ENCODE measurements around the gene PTPRK. TPM values are rescaled to one million over a fixed set of nuclear protein-coding genes. Genes with fewer than 3 reads are reported as not detected.

The PTPRK gene
- total and polyA plus RNA-seq, 5 donors: 9.6 to 45.7 (median 42.7) TPM

DNA sequence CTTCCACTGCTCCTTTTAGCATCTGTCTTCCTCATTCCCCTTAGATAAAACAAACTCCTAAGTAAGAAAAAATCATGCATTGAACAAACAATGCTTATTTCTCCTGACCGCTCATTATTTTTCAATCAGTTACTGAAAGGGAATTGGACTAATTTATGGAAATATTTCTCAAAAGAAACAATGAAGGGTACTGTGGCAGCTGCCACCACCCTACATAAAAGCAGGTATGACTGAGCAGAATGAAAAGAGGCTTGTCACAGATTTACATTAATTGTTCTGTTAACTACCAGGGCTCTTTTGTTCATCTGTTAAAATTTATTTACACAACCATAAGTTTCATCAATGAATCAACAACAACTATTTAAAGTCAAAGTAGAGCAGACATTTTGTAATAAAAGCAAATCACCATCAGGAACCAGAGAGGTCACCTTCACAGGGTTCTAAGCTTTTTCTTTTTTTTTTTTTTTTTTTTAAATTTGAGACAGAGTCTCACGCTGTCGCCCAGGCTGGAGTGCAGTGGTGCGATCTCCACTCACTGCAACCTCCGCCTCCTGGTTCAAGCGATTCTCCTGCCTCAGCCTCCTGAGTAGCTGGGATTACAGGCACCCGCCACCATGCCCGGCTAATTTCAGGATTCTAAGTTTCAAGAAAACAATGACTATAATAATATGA lies 204.0 kb downstream of the PTPRK start:
- intact Hi-C loops (cut with DNase I): no loop called here
- DNase-seq: no peak
- no peak overlapping the region for H3K4me3 ChIP-seq (ENCODE audit: low read length)
- 96% methylated on average over 8 of the region's 8 CpGs for WGBS
- no peaks in the 10 kb centered on the region for H3K27me3 ChIP-seq (ENCODE audit: control insufficient read depth, insufficient read depth)
- peaks cover 3% of the 10 kb centered on the region for H3K4me1 ChIP-seq (ENCODE audit: control insufficient read depth, insufficient read depth, low read length)
- no peak overlapping the region for H3K27ac ChIP-seq (ENCODE audit: low read length)
- H3K9me3 ChIP-seq (ENCODE audit: control insufficient read depth, low read length): no peaks in the 10 kb centered on the region
- ATAC-seq: no peak

DNA sequence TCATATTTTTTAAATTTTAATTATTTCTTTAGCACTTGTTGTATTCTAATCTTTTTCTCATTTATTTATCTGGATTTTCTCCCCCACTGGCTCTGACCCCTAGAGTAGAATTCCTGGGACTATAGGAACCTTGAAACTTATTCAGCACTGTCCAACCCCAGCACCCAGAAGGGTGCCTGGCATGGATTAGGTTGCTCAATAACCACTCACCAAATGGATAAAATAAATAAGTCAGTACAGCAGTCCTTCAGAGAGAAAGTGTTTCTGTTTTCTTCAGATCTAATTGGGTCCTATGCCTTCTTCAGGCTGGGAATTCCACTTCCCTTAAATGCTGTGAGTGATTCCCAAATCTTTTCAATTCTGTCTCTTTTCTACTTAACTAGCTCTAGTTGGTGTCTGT lies 206.2 kb downstream of the PTPRK start:
- ATAC-seq (no peak), DNase-seq (no peak)
- intact Hi-C loops (cut with DNase I): no loop called here
- no peak overlapping the region for H3K27ac ChIP-seq (ENCODE audit: low read length)
- no peaks in the 10 kb centered on the region for H3K27me3 ChIP-seq (ENCODE audit: control insufficient read depth, insufficient read depth)
- H3K4me1 ChIP-seq (ENCODE audit: control insufficient read depth, insufficient read depth, low read length): peaks cover 3% of the 10 kb centered on the region
- no peak overlapping the region for H3K4me3 ChIP-seq (ENCODE audit: low read length)
- H3K9me3 ChIP-seq (ENCODE audit: control insufficient read depth, low read length): no peaks in the 10 kb centered on the region

DNA sequence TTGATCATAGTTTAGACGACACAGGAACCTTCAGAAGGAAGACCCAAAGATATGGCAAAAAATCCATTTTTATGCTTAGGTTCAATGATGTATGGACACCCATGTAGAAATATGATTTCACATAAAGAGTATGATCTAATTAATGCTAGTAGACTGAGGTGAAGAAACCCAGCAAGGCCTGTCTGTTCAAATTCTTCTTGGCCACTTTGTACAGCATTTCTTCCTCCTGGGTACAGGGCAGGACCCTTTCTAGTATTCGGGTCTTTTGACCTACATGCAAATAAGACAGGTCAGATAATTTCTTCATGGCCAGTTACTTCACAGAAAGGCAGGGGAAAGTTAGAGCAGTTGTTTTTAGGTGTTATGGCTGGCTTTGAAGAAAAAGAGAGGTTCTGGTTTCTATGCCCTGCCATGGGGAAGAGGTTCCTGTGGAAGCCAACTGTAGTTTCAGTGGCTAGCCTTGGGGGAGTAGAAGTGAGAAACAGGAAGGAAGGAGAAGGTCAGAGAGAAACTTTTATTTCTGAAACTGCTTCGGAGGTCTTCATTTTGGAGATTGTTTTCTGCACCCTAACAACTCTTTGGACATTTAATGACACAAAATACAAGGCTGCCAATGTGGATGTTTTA lies 208.3 kb downstream of the PTPRK start:
- ATAC-seq (no peak), DNase-seq (no peak)
- peaks cover 3% of the 10 kb centered on the region for H3K4me1 ChIP-seq (ENCODE audit: control insufficient read depth, insufficient read depth, low read length)
- no peaks in the 10 kb centered on the region for H3K9me3 ChIP-seq (ENCODE audit: control insufficient read depth, low read length)
- H3K27ac ChIP-seq (ENCODE audit: low read length): no peak overlapping the region
- intact Hi-C loops (cut with DNase I): no loop called here
- 78% methylated on average over 3 of the region's 3 CpGs for WGBS
- H3K4me3 ChIP-seq (ENCODE audit: low read length): no peak overlapping the region
- no peaks in the 10 kb centered on the region for H3K27me3 ChIP-seq (ENCODE audit: control insufficient read depth, insufficient read depth)

DNA sequence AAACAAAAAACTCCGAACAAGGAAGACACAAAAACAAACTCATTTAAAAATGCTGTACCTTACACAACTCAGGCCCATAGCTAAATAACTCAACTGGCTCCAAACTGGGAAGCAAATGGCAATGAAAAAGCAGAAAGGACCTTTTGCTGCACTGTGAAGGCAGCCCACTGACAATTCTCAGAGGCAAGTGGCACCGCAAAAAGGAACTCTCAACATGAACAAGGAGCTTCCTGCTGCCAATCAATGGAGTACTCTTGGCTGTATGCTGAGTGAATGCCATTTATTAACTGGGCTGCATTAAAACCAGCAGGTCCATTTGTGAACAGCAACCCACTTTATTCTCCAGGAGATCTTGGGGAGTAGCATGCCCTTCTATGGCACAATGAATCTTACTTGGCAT lies 209.9 kb downstream of the PTPRK start:
- ATAC-seq: no peak
- Histone ChIP-seq H3K9me3 (ENCODE audit: control insufficient read depth, low read length) (no peaks in the 10 kb centered on the region), H3K4me1 (ENCODE audit: control insufficient read depth, insufficient read depth, low read length) (peaks cover 3% of the 10 kb centered on the region), H3K27me3 (ENCODE audit: control insufficient read depth, insufficient read depth) (no peaks in the 10 kb centered on the region), H3K27ac (ENCODE audit: low read length) (no peak overlapping the region), H3K4me3 (ENCODE audit: low read length) (no peak overlapping the region)
- intact Hi-C loops (cut with DNase I): no loop called here
- DNase-seq: no peak
- 73% methylated on average over 2 of the region's 2 CpGs for WGBS

DNA sequence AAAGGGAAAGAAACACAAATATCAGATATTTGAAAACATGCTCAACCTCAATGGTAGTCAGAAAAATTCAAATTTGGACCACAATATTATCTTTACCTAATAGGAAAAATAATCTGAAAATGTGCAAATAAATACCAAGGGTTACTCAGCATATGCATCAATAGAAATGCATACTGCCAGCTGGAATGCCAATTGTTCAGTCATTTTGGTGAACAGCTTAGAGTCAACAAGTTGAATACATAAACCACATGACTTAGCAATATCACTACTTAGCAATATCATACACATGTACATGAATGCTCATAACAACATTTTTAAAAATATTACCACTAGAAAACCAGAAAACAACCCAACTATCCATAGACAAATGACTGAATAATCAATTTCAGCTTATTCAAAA lies 212.7 kb downstream of the PTPRK start:
- Histone ChIP-seq H3K9me3 (ENCODE audit: control insufficient read depth, low read length) (no peaks in the 10 kb centered on the region), H3K4me3 (ENCODE audit: low read length) (no peak overlapping the region), H3K4me1 (ENCODE audit: control insufficient read depth, insufficient read depth, low read length) (peaks cover 4% of the 10 kb centered on the region), H3K27ac (ENCODE audit: low read length) (no peak overlapping the region), H3K27me3 (ENCODE audit: control insufficient read depth, insufficient read depth) (no peaks in the 10 kb centered on the region)
- intact Hi-C loops (cut with DNase I): no loop called here
- DNase-seq: no peak
- no peak for ATAC-seq

DNA sequence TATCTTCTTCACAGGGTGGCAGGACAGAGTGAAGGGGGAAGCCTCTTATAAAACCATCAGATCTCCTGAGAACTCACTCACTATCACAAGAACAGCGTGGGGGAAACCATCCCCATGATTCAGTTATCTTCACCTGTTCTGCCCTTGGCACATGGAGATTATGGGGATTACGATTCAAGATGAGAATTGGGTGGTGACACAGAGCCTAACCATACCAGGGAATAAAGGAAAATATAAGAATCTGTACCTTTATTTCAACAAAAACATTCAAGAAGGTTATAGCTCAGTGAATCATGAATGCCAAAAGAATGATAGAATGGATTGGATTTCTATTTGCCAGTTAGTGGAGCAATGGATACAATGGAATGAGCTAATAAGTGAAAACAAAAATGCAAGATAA lies 214.4 kb downstream of the PTPRK start:
- H3K4me3 ChIP-seq (ENCODE audit: low read length): no peak overlapping the region
- ATAC-seq (no peak), DNase-seq (no peak)
- H3K4me1 ChIP-seq (ENCODE audit: control insufficient read depth, insufficient read depth, low read length): peaks cover 1% of the 10 kb centered on the region
- H3K27me3 ChIP-seq (ENCODE audit: control insufficient read depth, insufficient read depth): no peaks in the 10 kb centered on the region
- 95% methylated on average over 2 of the region's 2 CpGs for WGBS
- H3K9me3 ChIP-seq (ENCODE audit: control insufficient read depth, low read length): no peaks in the 10 kb centered on the region
- intact Hi-C loops (cut with DNase I): no loop called here
- H3K27ac ChIP-seq (ENCODE audit: low read length): no peak overlapping the region

DNA sequence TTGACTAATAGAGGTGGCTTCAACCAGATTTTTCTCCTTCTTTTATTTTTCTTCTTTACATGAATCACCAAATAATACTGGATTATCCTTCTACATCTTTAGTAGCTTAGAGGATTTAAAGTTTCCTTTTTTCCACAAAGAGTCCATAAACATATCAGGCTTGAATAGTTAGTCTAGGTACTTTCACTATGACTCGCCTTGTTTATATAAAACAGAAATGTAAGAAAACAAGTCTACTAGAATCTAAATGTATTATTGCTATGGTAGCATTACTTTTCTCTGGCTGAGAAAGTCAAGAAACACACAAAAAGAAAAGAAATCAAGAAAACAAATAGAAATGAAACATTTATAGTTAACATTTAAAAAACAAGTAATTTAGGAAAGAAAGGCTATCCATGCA lies 215.2 kb downstream of the PTPRK start:
- intact Hi-C loops (cut with DNase I): no loop called here
- no peak for DNase-seq
- H3K27me3 ChIP-seq (ENCODE audit: control insufficient read depth, insufficient read depth): no peaks in the 10 kb centered on the region
- H3K9me3 ChIP-seq (ENCODE audit: control insufficient read depth, low read length): no peaks in the 10 kb centered on the region
- peaks cover 1% of the 10 kb centered on the region for H3K4me1 ChIP-seq (ENCODE audit: control insufficient read depth, insufficient read depth, low read length)
- 99% methylated on average over 1 of the region's 1 CpG for WGBS
- H3K4me3 ChIP-seq (ENCODE audit: low read length): no peak overlapping the region
- no peak overlapping the region for H3K27ac ChIP-seq (ENCODE audit: low read length)
- no peak for ATAC-seq

DNA sequence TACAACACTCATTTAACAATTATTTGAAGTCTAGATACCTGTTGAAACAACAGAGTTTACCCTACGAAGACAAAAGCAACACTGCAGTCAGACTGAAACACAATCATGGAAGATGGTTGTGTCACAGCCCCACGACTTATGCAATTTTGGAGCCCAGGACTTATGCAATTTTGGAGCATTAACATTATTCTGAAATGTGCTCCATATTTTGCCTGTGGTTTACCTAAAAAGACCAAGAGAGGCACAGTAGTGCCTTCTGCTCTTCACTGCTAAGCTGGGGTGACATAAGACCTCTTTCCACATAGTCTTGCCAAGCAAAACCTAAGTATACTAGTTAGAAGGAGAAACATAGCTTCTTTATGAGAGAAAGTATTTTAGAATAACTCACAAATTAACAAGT lies 216.5 kb downstream of the PTPRK start:
- intact Hi-C loops (cut with DNase I): no loop called here
- WGBS: 85% methylated on average over 2 of the region's 2 CpGs
- no peak for ATAC-seq
- peaks cover 1% of the 10 kb centered on the region for H3K4me1 ChIP-seq (ENCODE audit: control insufficient read depth, insufficient read depth, low read length)
- no peak overlapping the region for H3K27ac ChIP-seq (ENCODE audit: low read length)
- H3K9me3 ChIP-seq (ENCODE audit: control insufficient read depth, low read length): no peaks in the 10 kb centered on the region
- H3K27me3 ChIP-seq (ENCODE audit: control insufficient read depth, insufficient read depth): no peaks in the 10 kb centered on the region
- no peak for DNase-seq
- no peak overlapping the region for H3K4me3 ChIP-seq (ENCODE audit: low read length)

DNA sequence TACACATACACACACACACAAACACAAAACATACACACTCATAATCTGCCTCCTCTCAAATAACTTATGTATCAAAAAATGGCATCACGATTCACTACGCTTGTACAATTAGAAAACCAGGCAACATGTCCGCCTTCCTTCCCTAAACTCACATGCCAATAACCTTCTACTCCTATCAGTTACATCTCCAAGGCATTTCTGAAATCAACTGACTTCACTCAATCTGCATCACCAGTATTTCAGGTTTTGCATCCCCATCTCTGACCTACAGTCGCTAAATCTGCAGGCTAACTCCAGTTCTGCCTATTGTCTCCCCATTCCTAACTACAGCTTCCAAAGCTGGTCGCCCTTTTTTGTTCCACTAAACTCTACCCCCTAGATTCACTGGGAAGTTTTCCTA lies 217.5 kb downstream of the PTPRK start:
- no peak for ATAC-seq

DNA sequence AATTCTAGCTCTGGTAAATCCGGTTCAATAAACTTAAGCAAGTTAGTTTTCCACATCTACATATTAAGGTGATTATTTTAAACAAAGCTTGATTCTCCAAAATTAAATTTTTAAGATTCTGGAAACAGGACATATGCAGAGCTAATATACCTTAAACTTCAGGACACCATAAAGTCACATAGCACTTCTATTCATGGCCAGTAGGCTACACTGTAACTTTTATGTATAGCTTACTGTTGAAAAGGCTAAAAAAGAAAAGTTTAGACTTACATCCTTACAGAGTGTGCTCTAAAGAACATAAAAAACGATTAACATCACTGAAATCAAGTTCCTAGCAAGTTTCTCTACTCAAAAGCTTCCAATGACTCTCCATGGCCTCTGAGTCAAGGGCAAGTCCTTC lies 224.7 kb downstream of the PTPRK start:
- no peak overlapping the region for H3K27ac ChIP-seq (ENCODE audit: low read length)
- no peaks in the 10 kb centered on the region for H3K9me3 ChIP-seq (ENCODE audit: control insufficient read depth, low read length)
- ATAC-seq (no peak), DNase-seq (no peak)
- no peaks in the 10 kb centered on the region for H3K27me3 ChIP-seq (ENCODE audit: control insufficient read depth, insufficient read depth)
- no peaks in the 10 kb centered on the region for H3K4me1 ChIP-seq (ENCODE audit: control insufficient read depth, insufficient read depth, low read length)
- 83% methylated on average over 2 of the region's 2 CpGs for WGBS
- intact Hi-C loops (cut with DNase I): no loop called here
- no peak overlapping the region for H3K4me3 ChIP-seq (ENCODE audit: low read length)

More for the DNA sequence above, 217.5 kb downstream of the PTPRK start:
- Histone ChIP-seq H3K27me3 (ENCODE audit: control insufficient read depth, insufficient read depth) (no peaks in the 10 kb centered on the region), H3K4me1 (ENCODE audit: control insufficient read depth, insufficient read depth, low read length) (peaks cover 1% of the 10 kb centered on the region), H3K9me3 (ENCODE audit: control insufficient read depth, low read length) (no peaks in the 10 kb centered on the region), H3K27ac (ENCODE audit: low read length) (no peak overlapping the region), H3K4me3 (ENCODE audit: low read length) (no peak overlapping the region)
- 98% methylated on average over 5 of the region's 5 CpGs for WGBS
- intact Hi-C loops (cut with DNase I): no loop called here
- DNase-seq: no peak

DNA sequence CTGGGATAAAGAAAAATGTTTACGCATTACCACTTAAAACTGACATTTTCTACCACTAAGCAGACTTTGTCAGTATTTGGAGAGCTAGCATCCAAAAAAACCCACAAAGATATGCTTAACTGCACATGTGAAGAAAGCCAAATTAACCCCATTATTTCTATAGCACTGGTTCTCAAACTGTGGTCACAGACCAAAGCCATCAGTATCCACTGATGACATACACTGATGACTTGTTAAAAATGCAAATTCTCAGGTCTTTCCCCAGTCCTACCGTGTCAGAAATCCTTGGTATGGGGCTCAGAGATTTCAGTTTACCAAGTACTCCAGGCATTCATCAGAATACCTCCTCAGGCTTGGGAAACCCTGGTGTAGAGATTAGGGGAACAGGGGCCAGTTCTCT lies 230.2 kb downstream of the PTPRK start:
- DNase-seq: no peak
- WGBS: 83% methylated on average over 2 of the region's 2 CpGs
- Histone ChIP-seq H3K4me3 (ENCODE audit: low read length) (no peak overlapping the region), H3K9me3 (ENCODE audit: control insufficient read depth, low read length) (no peaks in the 10 kb centered on the region), H3K4me1 (ENCODE audit: control insufficient read depth, insufficient read depth, low read length) (no peaks in the 10 kb centered on the region), H3K27ac (ENCODE audit: low read length) (no peak overlapping the region), H3K27me3 (ENCODE audit: control insufficient read depth, insufficient read depth) (no peaks in the 10 kb centered on the region)
- intact Hi-C loops (cut with DNase I): no loop called here
- no peak for ATAC-seq

DNA sequence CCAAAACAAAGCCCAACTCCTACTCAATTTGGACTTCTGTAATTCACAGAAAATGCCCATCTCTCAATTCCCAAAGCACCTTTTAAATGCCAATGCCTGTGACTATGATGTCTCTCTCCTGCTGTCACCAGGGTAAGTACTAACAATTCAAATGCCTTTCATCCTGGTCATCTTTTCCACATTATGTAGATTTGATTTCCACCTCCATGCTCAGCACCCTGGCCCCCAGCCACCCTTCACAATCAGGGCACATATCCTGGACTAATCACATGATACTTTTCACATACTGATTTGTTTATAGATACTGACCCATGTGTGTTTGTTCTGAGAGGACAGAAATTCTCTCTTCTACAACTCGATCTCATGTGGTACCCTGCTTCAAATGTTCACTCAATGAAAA lies 236.3 kb downstream of the PTPRK start:
- Histone ChIP-seq H3K4me1 (ENCODE audit: control insufficient read depth, insufficient read depth, low read length) (peaks cover 2% of the 10 kb centered on the region), H3K27ac (ENCODE audit: low read length) (no peak overlapping the region), H3K27me3 (ENCODE audit: control insufficient read depth, insufficient read depth) (no peaks in the 10 kb centered on the region), H3K4me3 (ENCODE audit: low read length) (no peak overlapping the region), H3K9me3 (ENCODE audit: control insufficient read depth, low read length) (no peaks in the 10 kb centered on the region)
- ATAC-seq (no peak), DNase-seq (no peak)
- intact Hi-C loops (cut with DNase I): no loop called here
- WGBS: 65% methylated on average over 1 of the region's 1 CpG
